ENCODE measurements around the gene ATP13A4.

ATP13A4 gene

GRCh38 chr3:193573403-193574191, 18.9 kb upstream of the ATP13A4 start:
- TF ChIP-seq TAF1 (IDR thresholded peaks at IDR 0.05; ENCODE audit: low read depth) (no peak), CEBPB (IDR thresholded peaks at IDR 0.05) (no peak), CREB1 (IDR thresholded peaks at IDR 0.05; ENCODE audit: low read depth) (no peak), EGR1 (IDR thresholded peaks at IDR 0.05) (no peak), FOXM1 (IDR thresholded peaks at IDR 0.05; ENCODE audit: borderline replicate concordance, low read depth) (no peak), MAX (IDR thresholded peaks at IDR 0.05) (no peak), NFIC (IDR thresholded peaks at IDR 0.05) (no peak), ZBTB7A (IDR thresholded peaks at IDR 0.05; ENCODE audit: low read depth) (no peak), EP300 (IDR thresholded peaks at IDR 0.05; ENCODE audit: borderline replicate concordance) (no peak), YY1 (IDR thresholded peaks at IDR 0.05; ENCODE audit: low read depth) (no peak), TEAD4 (IDR thresholded peaks at IDR 0.05) (no peak), USF1 (IDR thresholded peaks at IDR 0.05) (no peak), TCF12 (IDR thresholded peaks at IDR 0.05; ENCODE audit: low read depth) (no peak), RAD21 (IDR thresholded peaks at IDR 0.05; ENCODE audit: low read depth) (no peak)
- TF ChIP-seq, protein P1, sequence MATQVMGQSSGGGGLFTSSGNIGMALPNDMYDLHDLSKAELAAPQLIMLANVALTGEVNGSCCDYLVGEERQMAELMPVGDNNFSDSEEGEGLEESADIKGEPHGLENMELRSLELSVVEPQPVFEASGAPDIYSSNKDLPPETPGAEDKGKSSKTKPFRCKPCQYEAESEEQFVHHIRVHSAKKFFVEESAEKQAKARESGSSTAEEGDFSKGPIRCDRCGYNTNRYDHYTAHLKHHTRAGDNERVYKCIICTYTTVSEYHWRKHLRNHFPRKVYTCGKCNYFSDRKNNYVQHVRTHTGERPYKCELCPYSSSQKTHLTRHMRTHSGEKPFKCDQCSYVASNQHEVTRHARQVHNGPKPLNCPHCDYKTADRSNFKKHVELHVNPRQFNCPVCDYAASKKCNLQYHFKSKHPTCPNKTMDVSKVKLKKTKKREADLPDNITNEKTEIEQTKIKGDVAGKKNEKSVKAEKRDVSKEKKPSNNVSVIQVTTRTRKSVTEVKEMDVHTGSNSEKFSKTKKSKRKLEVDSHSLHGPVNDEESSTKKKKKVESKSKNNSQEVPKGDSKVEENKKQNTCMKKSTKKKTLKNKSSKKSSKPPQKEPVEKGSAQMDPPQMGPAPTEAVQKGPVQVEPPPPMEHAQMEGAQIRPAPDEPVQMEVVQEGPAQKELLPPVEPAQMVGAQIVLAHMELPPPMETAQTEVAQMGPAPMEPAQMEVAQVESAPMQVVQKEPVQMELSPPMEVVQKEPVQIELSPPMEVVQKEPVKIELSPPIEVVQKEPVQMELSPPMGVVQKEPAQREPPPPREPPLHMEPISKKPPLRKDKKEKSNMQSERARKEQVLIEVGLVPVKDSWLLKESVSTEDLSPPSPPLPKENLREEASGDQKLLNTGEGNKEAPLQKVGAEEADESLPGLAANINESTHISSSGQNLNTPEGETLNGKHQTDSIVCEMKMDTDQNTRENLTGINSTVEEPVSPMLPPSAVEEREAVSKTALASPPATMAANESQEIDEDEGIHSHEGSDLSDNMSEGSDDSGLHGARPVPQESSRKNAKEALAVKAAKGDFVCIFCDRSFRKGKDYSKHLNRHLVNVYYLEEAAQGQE (IDR thresholded peaks at IDR 0.05; ENCODE audit: low read depth), result no peak

DNA sequence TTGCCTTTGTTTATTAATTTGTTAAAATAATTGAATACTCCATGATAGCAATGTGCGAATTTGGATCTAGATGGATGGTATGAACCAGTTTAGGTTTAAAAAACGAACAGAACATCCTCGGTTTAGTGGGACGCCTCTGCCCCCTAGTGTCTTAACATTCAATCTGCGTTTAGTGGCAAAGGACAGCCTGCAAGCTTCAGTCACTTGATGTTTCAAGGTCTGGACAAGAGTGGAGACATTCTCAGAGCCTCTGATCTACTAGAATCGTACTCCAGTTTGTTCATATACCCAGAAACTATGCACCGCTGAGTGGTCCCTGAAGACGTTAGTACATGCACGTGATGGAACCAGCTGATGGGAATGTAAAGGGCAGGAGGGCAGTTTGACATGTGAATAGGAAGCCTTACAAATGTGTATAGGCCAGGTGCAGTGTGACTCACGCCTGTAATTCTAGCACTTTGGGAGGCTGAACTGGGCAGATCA, 17.8 kb upstream of the ATP13A4 start:
- TF ChIP-seq YY1 (IDR thresholded peaks at IDR 0.05; ENCODE audit: low read depth), result no peak
- no peak for TF ChIP-seq EGR1 (IDR thresholded peaks at IDR 0.05)
- peak; percentile 98 for TF ChIP-seq RAD21 (IDR thresholded peaks at IDR 0.05; ENCODE audit: low read depth)

DNA sequence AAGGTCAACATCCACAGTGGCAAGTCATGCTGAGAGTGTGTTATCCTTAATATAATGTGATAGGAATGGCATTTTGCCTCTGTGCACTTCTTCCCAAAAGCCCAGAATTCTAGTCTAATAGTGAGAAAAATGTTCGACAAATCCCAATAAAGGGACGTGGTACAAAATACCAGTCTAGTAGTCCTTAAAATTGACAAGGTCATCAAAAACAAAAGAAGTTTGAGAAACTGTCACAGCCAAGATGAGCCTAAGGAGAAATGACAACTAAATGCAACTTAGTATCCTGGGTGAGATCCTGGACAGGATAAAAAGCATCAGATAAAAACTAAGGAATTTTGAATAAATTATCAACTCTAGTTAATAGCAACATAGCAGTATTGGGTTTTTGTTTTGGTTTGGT, 14.4 kb upstream of the ATP13A4 start:
- TF ChIP-seq EGR1 (IDR thresholded peaks at IDR 0.05) (no peak), NFIC (IDR thresholded peaks at IDR 0.05) (no peak), ZBTB7A (IDR thresholded peaks at IDR 0.05; ENCODE audit: low read depth) (no peak), TCF12 (IDR thresholded peaks at IDR 0.05; ENCODE audit: low read depth) (no peak), MAX (IDR thresholded peaks at IDR 0.05) (no peak), RAD21 (IDR thresholded peaks at IDR 0.05; ENCODE audit: low read depth) (no peak), TAF1 (IDR thresholded peaks at IDR 0.05; ENCODE audit: low read depth) (no peak), CEBPB (IDR thresholded peaks at IDR 0.05) (no peak), USF1 (IDR thresholded peaks at IDR 0.05) (no peak)

- TF ChIP-seq YY1 (IDR thresholded peaks at IDR 0.05; ENCODE audit: low read depth) (no peak), ZBTB7A (IDR thresholded peaks at IDR 0.05; ENCODE audit: low read depth) (no peak), RAD21 (IDR thresholded peaks at IDR 0.05; ENCODE audit: low read depth) (peak; percentile 57), CEBPB (IDR thresholded peaks at IDR 0.05) (no peak), NFIC (IDR thresholded peaks at IDR 0.05) (no peak), MAX (IDR thresholded peaks at IDR 0.05) (no peak)
These were observed 9.3 kb upstream of the ATP13A4 start for GRCh38 chr3:193564012-193564411.

DNA sequence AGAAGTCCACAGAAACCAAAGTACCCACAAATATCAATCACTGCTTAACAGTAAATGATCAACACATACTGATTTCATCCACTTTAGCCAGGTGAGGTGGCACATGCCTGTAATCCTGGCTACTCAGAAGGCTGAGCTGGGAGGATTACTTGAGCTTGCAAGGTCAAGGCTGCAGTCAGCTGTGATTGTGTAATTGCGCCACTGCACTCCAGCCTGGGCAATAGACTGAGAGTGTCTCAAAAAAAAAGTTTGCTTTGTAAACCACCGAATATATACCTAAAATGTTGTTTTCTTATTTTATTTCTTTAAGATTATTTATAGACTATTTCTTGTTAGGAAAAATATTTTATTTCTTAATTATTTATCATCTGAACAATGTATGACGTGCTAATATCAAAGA, 8.7 kb upstream of the ATP13A4 start:
- TF ChIP-seq CEBPB (IDR thresholded peaks at IDR 0.05), result no peak
- TF ChIP-seq YY1 (IDR thresholded peaks at IDR 0.05; ENCODE audit: low read depth), result no peak

- no peak for TF ChIP-seq ZBTB7A (IDR thresholded peaks at IDR 0.05; ENCODE audit: low read depth)
- TF ChIP-seq TCF12 (IDR thresholded peaks at IDR 0.05; ENCODE audit: low read depth), result no peak
- no peak for TF ChIP-seq USF1 (IDR thresholded peaks at IDR 0.05)
These were observed 6.2 kb upstream of the ATP13A4 start for GRCh38 chr3:193560870-193561269.

- TF ChIP-seq TAF1 (IDR thresholded peaks at IDR 0.05; ENCODE audit: low read depth), result no peak
- TF ChIP-seq RAD21 (IDR thresholded peaks at IDR 0.05; ENCODE audit: low read depth), result no peak
- TF ChIP-seq MAX (IDR thresholded peaks at IDR 0.05), result no peak
- no peak for TF ChIP-seq USF1 (IDR thresholded peaks at IDR 0.05)
- TF ChIP-seq FOXM1 (IDR thresholded peaks at IDR 0.05; ENCODE audit: borderline replicate concordance, low read depth), result no peak
- no peak for TF ChIP-seq ZBTB7A (IDR thresholded peaks at IDR 0.05; ENCODE audit: low read depth)
- TF ChIP-seq CEBPB (IDR thresholded peaks at IDR 0.05), result no peak
- no peak for TF ChIP-seq EGR1 (IDR thresholded peaks at IDR 0.05)
- TF ChIP-seq NFIC (IDR thresholded peaks at IDR 0.05), result no peak
- TF ChIP-seq CREB1 (IDR thresholded peaks at IDR 0.05; ENCODE audit: low read depth), result no peak
- no peak for TF ChIP-seq TEAD4 (IDR thresholded peaks at IDR 0.05)
- no peak for TF ChIP-seq EP300 (IDR thresholded peaks at IDR 0.05; ENCODE audit: borderline replicate concordance)
- TF ChIP-seq, protein P1 (IDR thresholded peaks at IDR 0.05; ENCODE audit: low read depth), result no peak
- TF ChIP-seq YY1 (IDR thresholded peaks at IDR 0.05; ENCODE audit: low read depth), result no peak
- TF ChIP-seq TCF12 (IDR thresholded peaks at IDR 0.05; ENCODE audit: low read depth), result no peak
These were observed 5.4 kb upstream of the ATP13A4 start for GRCh38 chr3:193560091-193560490.

Data from Ishikawa (cell line).